GM19035 (cell line): ENCODE results near the gene GABBR2.

ENCODE experiments used
- ATAC-seq: cut with Tn5 transposase; IDR thresholded peaks from one replicate; pipeline ENCODE4 v1.9.1; 2021; ENCODE audit not compliant: unreplicated experiment

Gene GABBR2

DNA sequence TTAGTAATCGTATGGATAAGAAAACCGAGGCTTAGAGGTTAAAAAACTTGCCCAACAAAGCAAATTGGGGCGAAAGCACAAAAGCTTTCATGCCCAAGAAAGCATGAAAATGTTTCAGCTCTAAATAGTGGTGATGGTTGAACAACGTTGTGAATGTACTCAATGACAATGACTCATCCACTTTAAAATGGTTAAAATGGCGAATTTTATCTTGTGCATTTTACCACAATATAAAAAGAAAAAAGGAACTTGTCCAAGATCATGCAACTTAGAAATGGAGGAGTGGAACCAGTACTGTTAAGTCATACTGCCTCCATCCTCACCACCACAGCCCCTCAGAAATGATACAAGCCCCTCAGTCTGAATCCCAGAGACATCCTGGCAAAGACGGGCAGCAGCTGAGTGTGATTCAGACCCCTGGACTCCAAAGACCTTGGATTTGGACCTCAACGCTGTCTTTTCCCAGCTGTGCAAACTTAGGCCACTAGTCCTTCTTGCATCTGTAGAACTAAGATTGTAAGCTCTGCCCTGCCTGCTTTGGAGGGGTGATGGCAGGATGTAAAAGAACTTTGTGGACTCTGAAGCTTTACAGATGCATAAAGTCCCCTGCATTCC is 158.4 kb downstream of the GABBR2 start:
- no peak for ATAC-seq

DNA sequence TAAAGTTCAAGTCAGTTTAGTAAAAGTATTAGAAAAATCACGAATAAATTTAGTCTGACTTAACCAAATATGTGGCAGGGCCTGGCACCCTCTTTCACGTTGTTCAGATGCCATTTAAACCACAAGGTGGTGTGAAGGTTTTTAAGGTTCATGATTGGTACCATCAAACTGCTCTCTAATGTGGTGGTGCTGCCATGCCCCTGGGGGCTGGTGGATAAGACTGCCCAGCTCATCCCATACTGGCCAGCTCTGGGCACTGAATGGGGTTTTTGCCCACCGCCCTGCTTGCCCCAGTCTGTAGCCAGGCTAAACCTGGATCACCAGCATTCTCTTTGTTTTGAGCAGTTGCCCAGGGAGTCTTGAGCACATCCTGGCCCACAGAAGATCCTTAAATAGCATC is 159.3 kb downstream of the GABBR2 start:
- ATAC-seq, result no peak

DNA sequence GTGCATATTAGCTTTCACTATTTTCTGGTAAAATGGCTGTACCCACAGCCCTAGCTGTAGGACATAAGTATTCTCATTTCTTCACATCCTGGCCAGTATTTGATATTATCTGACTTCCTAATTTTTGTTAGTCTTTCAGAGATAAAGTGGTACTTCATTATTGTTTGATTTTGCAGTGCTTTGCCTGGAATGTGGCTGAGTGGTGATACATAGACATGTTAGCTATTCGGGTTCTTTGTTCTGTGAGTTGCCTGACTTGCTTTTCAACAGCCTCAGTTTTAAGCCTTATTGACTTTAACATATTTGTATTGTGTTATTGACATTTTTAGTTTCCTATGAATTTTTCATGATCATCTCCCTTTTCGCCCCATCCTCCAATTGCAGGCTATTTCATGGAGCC is 161.1 kb downstream of the GABBR2 start:
- no peak for ATAC-seq

DNA sequence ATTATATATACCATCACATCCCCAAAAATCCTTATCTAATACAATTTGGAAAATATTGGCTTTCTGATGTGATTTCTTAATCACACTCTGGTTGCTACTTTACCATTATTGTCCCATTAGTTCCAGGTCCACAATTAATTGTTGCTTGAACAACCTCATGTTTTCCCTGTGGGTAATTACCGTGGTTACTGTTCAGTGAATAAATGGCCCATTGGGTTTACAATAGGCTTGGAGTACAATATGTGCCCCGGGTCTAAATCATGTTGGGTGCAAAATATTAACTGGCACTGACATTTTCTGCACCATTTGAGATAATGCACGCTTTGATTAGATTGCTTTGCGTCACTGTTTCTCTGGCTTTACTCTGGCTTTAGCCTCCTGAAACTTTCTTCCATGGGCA is 163.7 kb downstream of the GABBR2 start:
- no peak for ATAC-seq

DNA sequence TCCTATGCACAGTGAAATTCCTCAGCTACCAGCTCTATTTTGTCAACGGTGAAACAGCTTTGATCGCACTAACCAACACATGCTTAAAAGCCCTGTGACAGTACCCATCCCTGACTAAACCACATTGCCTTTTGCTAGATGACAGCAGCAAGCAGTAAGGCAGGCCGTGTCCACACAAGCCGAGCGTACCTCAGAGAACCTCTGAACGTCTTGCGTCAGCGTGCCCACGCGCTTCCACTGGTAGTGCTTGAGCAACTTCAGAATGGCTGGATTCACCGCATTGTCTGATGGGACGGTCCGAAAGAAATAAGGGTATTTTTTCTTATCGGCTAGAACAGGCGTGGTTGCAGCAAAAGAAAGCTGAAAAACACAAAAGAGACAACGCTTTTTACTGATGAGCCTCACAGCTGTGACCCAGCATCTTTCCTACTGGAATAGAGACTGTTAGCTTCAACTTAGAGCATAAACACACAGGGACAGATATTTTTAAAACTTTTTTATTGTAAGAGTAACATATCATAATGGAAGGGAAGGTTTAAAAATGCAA is 167.0 kb downstream of the GABBR2 start:
- ATAC-seq, result no peak

DNA sequence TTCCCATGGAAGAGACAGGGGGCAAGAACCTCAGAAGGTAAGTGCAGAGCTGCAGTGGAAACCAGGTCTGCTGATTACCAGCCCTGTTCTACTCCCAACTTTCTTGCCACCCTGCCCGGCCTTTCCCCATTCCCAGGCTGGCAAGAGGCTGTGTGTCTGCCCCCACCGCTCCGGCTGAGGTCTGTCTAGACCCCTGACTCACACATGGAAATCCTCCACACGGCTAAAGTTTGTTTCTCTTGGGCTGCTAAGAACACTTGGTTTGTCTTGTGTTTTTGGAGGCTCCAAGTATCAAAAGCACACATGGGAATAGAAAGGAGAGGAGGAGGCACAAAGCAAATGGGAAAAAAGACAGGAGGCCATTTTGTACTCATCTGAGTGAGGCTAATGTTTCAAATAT is 168.3 kb downstream of the GABBR2 start:
- no peak for ATAC-seq

DNA sequence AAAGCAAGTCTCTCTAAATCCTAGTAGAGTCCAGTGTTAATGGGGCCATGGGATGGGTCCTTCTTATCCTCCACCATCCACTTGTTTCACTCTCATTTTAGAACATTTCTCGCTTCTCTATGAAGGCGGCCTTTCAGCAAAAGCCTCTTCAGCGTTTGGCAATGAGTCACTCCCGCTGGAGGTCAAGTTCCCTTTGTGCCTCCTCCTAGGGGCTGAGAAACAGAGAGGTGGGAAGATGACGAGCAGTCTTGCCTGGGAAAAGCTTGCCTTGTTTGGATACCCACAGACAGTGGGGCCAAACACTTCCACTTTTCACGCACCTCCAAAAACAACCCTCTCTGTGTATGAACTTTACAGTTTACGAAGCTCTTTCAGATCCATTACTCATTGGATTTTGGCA is 168.8 kb downstream of the GABBR2 start:
- ATAC-seq, result no peak

DNA sequence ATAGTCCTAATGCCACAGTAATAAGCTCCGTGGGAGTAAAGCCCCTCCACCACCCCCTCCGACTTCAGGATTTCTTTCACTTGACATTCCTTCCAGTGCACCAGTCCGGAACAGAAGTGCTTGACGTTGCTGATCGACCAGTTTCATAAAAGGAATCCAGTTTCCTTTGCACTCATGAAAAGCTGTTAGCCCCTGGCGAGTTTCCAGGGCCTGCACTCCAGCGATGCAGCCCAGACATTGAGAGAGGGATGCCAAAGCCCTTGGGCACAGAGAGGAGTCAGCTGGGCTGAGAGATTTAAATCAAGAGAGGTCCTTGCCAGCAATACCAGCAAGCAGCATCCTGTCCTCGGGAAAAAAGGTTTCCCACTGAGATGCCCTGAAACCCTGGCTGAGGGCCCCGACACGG is 170.1 kb downstream of the GABBR2 start:
- no peak for ATAC-seq

DNA sequence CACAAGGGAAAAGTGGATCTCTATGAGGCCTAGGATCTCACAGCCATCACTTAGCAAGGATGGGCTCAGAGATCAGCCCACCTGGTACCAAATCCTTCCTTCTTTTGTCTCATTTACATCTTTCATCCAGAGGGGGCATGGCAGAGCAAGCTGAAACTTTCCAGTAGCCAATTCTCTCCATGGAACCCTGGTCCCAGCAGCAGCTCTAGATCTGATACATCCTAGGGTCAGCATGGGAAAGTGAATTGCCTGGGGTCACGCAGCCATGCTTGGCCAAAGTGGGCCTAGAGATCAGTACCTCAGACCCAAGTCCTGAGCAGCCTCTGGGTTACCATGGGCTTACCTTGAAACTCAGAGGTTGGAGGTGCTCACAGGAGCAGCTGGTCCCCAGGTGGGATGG is 170.5 kb downstream of the GABBR2 start:
- no peak for ATAC-seq

DNA sequence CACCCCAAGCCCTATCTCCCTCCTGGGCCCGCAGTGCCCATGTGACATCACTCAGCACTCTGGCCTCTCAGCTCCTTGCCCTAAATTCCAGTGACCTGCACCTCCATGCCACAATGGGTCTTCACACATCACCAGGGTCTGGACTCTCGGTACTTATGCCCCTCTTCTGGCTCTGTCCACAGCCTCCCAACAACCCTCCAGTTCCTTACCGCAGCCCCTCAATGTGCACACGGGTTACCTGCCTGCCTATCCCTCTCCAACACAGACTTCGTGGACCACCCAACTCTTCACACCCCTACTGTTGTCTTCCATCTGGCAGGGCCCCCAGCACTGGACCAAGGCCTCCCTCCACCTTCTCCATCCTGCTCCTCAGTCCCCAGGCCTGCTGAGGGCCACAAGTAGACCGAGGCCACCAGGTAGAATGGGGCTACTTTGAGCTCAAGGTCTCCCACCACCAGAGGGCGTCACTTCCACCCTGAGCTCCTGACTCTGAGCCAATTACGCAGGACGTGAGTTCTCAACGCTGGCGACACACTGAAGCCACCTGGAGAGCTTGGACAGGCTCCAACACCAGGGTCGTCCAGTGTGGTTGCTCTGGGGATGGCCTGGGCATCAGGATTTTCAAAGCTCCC is 172.1 kb downstream of the GABBR2 start:
- no peak for ATAC-seq

DNA sequence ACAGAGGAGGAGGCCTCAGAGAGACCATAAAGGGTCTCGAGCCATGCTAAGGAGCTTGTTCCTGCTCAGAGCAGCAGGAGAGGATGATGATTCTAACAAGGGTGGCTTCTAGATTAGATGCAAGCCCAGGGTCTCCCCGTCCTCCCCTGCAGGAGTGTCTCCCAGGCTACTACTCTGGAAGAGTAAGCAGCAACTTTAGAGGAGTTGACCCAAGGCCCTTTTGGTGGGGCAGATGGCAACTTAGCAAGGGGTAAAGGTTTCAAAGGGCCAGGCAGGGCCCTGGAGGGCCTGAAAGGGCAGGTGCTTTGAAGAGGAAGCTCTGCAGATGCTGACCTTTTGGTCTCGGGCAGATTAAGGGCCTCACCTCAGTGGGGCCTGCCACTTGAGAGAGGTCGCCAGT is 174.9 kb downstream of the GABBR2 start:
- ATAC-seq, result no peak

DNA sequence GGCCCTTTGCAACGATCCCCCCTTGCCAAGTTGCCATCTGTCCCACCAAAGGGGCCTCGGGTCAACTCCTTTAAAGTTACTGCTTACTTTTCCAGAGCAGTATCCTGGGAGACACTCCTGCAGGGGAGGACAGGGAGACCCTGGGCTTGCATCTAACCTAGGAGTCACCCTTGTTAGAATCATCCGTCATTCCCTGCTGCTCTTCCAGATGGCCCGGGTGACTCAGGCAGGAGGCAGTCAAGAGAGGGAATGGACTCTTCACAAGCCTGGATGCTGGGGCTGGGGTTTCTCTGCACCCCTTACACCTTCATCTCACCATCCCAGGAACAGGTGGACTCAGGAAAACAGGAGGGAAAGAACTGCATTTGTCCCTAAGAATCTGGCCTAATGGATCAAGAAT is 175.6 kb downstream of the GABBR2 start:
- no peak for ATAC-seq

DNA sequence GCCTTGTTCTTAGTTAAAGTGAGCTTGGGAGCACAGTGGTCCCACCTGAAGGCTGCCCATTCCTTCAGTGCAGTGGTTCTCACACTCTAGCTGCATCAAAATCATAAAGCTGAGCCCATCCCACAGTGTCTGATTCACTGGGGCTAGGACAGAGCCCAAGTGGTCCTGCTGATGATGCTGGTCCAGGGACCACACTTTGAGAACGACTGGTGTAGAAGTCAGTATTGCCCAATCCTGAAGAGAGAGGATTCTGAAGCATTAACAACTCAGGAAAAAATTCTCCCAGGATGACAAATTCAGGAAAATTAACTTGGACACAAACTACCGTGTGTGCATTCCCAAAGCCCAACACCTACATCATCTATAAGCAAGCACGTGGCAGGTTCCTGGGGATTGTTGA is 176.2 kb downstream of the GABBR2 start:
- no peak for ATAC-seq

DNA sequence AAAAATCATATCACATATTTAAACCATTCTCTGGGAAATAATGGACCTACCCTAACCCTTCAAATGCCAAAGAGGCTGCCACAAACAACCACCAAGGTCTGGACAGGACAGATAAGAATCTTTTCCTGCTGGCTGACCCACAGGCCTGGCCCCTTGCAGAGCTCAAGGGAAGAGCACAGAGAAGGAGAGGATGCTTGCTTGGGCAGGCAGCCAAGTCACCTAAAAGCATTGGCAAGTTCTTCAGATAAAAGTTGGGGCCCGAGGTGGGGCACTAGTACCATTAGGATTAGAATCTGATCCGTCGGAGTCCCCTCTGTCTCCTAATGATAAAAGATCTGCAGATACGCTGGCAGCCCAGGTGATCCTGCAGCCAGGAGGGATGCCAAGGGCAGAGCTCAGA is 176.6 kb downstream of the GABBR2 start:
- no peak for ATAC-seq

DNA sequence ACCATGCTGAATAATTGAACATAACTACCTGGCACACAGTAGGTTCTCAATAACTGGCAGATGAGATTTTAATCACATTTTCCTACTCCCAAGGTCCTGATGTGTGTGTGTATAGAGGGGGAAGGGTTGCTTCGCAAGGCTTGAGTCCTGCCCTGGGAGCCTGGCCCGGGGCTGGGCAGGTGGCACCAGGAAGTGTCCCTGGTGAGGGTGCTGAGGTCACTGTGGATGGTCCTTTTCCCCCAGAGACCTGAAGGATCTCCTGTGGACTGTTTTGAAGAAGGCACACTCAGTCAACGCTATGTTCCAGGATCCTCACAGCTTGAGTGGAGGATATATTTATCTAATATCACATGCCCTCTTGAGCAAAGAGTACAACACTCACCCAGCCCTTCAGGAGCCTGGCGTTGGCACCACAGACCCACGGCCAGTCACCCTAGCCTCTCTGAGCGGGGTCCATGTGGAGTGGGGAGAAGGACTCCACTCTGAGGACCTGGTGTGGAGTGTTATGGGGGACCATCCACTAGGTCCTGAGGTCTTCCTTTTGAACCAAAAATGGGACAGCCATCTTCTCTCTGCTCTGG is 177.8 kb downstream of the GABBR2 start:
- ATAC-seq, result no peak

DNA sequence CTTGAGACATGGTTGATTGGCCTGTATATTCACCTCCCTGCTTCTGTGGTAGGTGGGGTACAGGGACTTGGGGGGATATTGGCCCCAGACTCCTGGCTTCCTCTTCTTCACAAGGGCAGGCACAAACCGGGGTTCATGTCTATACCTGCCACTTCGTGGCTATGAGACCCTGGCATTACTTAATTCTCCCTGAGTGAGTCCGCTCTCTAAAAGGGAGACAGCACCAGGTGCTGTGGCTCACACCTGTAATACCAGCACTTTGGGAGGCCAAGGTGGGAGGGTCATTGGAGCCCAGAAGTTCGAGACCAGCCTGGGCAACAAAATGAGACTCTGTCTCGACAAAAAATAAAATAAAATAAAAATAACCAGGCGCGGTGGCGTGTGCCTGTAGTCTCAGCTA is 178.5 kb downstream of the GABBR2 start:
- no peak for ATAC-seq

DNA sequence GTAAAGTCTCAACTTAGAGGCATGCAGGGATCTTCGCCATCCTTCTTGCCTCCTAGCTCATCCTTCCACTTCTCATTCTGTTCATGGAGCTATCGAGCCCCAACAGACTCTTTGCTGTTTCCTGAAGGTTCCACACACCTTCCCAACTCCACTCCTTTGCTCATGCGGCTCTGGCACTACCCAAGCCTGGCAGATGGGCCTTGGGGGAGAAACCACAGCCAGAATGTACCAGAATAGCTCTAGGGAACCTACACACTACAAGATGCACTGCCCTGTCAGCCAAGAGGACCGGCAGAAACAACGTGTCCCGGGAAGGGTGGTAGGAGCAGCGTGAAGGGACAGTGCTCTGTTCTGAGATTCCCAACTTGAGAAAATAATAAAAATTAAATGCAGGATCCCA is 178.9 kb downstream of the GABBR2 start:
- ATAC-seq, result no peak

DNA sequence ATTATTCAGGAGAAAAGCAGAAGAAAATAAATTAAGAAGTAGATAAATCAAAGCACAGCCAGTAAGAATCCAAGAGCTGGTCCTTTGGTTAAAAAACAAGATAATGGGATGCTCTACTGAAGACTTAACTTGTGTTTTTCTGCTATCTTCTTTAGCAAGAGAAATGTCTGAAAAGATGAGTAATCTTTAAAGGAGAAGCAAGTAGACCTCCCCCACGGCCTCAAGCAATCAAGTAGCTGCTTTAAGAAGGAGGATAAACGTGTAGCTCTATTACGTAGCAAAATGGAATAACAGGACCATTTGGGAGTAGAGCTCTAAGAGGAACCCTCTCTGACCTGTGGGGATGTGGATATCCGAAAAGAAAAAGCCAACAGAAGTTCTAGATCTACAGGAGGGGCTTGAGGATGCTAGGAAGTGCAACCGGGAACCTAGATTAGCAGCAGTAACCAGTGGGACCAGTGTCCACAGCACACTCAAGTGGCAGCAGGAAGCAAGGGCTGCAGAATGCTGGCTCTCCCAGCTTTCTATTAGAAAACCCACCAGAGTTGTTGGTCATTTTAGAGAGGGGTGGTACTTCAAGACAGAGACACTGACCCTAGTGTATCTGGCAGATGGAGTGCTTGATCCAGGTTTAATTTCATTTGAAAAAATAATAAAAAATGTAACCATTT is 185.4 kb downstream of the GABBR2 start:
- no peak for ATAC-seq

DNA sequence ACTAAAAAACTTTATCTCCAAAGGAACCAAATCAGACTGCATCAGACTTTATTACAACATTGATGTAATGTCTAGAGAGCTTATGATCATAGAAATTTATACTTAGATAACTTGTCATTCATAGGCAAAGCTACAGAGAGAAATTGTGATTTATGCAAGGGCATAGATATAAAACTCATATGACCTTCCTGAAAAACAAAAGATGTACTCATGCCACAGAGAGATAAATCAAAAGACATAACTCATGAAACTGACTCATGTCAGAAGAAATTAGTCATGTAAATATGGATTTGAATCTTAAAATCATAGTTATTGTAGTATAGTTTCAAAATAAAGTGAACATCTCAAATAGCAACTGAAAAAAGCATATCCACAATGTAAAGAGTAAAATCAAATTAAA is 186.2 kb downstream of the GABBR2 start:
- no peak for ATAC-seq

DNA sequence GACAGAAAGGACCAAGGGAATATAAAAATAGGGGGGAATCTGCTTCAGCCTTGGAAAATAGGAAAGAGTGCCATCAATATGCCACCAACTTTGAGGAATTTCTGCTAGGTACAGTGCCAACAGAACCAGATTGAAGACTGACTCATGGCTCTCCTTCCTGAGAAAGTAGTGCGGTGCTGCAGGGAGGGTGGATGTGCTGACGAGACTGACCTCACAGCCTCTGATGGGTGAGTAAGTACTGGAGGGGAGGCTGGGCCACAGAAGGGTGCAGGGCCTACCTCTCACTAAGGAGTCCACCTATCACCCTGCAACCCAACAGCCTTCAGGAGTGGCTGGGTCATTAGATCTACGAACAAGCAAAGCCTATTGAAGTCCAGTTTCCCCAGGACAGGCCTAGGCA is 187.6 kb downstream of the GABBR2 start:
- ATAC-seq, result no peak

DNA sequence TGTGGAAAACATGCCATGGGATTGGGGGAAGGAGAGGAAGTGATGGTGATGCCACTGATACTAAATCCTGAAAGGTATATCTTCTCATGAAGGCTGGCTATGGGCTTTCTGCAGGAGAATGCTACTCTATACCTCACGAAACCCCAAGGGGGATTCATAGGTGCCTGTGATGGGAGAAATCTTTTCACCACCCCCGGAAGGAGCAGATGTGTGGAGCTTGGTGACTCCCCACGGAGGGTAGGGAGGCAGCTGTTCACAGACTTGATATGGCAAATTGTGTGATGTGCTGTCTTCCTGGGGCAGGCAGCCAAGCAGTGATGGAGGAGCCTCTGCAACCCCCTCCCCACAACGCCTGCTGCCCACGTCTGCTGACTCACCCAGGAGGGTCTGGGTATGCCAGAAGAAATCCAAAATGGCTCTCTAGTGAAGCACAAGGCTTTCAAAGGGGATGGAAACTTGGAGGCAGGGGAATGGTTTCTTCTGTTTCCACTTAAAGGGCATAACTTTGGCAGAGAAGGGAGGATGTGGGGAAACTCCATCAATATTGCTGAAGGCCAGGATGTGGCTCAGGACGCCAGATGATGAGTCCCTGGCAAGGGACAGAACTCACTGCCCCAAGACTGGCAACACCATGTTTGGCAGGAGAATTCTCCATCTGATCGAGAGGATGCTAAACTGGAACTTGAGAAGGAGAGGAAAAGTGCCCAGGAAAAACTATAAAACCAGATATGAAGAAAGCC is 188.3 kb downstream of the GABBR2 start:
- ATAC-seq, result no peak
